NCI-H2227 treated with DMSO at 0.1 percent for 48 hours (cell line): Measurements from ENCODE around the gene BAZ2B.

ENCODE experiments used
- DNase-seq: peaks from one replicate; lab custom pipeline; 2025; lab: John Stamatoyannopoulos, UW

Gene BAZ2B

DNA sequence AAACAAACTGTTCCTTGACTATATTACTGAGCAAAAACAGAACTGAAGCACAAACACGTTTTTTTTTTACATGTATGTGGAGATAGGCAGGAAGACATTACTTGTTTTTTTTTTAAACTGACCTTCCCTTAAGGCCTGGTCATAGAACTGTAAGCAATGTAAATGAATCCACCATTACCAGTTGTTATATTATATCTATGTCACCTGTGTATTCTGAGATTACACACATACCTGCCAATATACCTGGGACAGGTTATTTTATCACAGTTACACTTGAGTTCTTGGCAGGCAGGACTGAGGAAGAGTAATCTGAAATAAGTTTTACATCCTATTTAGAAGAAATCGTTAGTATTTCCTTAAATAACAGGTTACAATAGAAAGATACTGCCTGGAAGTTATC, 155.3 kb downstream of the BAZ2B start:
- DNase-seq = no peak

DNA sequence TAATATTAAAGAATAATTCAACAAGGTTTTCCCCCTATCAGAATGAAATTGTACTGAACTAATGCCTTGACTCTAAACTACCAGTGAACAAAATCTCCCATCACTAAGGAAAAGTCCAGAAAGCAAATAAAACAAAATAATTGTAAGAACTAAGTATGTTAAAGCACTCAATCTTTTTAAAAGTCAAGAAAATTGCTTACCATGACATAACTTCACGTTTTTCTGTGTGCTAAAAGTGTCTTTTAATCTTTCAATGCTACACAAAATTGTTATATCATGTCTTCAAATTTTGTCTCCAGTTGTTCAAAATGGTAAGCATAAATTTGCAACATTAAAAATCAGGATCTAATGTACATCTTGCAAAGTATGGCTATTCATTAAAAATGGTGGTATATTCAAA, 156.1 kb downstream of the BAZ2B start:
- no peak for DNase-seq

DNA sequence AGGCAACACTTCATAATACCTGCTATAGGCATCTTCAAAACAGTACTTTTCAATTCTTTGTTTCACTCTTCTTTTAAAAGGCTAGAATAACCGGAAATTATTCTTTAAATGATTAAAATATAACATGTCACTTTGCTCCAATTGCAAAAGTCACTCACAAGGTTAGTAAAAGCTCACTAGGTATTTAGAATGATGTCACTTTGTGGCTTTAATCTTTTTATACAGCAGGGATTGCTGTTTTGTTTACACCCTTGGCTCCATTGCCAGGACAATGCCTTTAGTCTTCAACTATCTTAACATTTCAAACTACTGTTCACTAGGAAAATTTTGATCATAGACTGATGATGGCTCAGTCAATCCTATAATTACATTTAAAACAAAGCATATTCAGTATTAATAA, 157.1 kb downstream of the BAZ2B start:
- no peak for DNase-seq

DNA sequence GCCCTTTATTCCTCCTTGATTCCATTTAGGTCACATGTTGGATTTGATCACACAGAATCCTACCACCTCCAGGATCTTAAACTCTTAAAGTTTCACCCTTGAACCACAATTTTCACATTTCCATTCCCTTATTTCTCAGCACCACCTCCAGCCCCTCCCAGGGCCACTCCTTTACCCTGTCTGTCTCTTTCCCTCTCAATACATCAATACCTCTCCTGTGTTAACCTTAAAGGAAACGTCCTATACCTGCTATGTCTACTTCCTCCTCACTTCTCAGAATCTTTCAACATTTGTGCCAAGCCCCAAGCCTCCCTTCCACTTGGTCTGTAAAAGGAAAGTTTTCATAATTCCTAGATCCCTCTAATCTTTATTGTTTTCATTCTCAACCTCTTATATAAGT, 158.8 kb downstream of the BAZ2B start:
- no peak for DNase-seq

DNA sequence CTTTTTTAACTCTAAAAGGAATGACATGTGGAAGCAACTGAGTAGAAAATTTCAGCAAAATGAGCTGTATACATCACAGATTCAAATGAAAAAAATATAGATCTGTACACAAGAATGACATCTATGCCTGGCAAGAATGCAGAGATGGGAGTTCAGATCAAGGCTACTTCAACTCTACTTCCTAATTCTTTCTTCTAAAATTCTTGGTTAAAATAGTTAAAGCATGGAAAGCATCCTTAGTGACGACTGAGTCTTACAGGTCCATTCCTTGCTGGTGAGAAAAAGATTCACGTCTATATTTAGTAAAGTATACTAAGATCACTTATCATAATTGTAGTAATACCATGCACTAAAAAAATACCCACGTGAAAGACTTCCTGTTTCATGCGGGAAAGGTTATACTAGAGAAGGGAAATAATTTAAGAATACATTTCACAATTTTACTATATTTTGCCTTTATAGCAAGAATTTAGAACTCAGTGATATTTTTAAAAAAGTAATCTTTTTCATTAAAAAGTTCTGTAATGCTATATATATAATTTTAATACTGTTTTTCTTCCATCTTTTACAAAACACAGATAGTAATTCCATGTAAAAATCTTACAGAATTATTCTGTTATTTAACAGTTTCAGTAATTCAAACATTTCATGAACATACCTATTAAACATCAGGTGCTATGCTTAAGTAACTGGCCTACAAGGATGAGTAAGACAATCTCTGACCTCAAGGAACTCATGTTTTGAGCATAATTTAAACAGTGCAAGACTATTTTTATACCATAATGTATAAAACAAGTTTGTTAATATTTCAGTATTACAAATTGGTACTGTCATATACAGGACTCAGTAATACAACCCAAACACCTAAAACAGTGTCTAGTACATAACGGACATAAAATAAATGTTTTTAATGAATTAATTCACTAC, 159.6 kb downstream of the BAZ2B start:
- no peak for DNase-seq

DNA sequence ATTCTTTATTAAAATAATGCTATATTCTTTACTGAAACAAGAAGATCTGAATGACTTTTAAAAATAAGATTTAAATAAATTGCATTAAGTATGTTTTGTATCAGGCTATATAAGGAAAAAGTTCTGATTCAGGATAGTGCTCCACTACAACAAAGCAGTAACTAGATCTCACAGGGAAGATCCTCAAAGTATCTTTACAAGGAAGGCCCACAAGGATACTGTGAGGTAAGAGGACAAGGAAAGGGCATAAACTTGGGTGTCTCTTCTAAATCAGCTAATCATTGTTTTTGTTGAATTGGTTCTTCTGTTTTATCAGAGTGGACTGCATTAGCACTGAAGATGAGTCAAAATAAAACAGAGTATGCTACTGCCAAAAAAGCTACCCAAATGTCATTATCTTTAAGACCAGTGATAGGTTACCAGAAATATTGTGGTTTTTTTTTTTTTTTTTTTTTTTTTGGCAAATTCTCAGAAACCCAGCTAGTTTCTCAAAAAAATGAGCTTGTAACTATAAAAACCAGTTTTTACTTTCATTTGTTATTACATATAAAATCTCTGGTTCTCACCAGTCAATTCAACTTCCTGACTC, 160.9 kb downstream of the BAZ2B start:
- no peak for DNase-seq

DNA sequence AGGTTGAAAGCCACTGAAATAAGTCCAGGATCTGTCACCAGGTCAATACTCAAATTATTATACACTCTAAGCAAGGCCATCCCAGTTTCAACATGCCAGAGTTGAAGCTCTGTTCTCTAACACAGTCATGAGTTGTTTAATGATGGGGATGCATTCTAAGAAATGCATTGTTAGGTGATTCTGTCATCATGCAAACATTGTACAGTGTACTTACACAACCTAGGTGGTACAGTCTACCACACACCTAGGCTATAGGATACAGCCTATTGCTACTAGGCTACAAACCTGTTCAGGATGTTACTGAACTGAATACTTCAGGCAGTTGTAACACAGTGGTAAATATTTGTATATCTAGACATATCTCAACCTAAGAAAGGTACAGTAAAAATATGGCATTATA, 162.2 kb downstream of the BAZ2B start:
- DNase-seq = no peak

DNA sequence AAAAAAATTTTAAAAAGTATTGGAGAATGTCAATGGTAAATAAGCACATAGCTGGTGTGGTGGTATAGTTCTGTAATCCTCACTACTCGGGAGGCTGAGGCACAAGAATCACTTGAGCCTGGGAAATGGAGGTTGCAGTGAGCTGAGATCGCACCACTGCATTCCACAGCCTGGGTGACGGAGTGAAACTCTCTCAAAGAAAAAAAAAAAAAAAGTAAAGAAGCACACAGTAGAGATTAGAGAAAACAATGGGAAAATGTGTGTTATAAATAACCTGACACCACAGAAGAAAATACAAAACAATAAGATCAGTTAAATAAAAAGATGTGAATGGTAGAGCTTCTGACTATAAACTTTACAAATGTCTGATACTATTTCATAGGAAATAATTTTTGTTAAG, 166.2 kb downstream of the BAZ2B start:
- no peak for DNase-seq

DNA sequence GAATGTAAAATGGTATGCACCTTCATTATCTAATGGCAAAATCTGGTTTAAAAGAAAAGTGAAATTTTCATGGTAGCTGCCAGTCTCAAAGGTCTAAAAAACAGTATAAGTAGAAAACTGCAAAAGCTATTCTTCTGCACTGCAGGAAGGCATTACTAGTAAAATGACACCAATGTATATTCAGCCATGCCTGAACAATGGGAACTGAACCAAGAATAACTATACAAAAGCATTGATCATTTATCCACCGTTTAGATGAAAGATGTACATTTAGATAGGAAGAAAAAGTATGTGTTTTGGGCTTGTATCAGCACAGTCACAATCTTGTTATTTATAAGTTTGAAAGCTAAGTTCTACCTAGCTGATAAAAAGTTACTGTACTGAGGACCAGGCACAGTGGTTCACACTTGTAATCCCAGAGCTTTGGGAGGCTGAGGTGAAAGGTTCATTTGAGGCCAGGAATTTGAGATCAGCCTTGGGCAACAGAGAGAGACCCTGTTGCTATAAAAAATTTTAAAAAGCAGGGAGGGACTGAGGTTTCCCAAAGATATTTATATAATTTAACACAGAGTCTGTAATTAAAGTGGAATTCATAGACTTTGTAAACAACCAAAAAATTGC, 166.7 kb downstream of the BAZ2B start:
- DNase-seq = no peak

DNA sequence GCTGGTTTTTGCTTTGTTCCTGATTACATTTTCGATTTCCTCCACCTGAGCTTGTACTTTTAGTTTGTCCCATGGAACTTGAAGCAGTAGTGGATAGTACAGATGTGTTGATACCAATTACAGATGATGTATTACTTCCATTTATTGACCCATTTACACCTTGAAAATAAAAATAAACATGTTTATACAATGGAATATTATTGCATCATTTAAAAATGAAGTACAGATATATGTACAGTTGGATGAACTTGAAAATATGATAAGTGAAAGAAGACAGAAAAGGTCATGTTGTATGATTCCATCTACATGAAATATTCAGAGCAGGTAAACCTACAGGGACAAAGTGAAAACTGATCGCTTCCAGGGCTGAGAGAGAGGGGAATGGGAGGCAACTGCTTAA, 169.5 kb downstream of the BAZ2B start:
- DNase-seq = no peak

DNA sequence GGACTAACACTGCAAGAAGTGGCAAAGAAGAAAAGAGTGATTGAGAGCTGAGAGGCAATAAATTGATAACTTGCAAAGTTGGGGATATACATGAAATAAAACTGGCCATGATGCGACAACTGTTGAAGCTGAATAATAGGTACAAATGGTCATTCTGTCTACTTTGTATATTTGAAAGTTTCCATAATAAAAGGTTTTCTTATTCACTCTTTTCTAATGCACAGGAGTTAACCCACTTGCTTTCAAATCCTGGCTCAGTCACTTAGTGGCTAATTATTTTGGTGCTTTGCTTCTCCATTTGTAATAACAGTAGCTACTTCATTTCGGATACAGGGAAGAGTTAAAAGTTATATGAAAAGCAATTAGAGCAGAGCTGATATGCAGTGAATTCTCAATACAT, 170.1 kb downstream of the BAZ2B start:
- DNase-seq = no peak

DNA sequence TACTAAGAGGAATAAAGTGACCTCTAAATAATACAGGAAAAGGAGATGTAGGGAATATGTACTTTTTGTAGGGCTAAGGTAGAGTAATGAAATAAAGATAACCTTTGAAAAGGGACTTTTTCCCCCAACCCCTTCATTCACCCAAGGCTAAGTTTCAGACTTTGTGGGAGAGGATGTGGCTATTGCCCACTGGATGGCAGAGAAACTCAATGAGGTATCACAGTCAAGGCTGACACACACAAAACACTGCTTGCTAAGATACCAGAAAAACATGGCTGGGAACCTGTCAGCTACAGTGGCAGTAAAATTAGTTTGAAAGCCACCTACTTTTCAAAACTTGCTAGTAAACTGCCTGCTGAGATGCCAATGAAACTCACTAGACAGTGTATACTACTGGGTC, 171.0 kb downstream of the BAZ2B start:
- DNase-seq = no peak

DNA sequence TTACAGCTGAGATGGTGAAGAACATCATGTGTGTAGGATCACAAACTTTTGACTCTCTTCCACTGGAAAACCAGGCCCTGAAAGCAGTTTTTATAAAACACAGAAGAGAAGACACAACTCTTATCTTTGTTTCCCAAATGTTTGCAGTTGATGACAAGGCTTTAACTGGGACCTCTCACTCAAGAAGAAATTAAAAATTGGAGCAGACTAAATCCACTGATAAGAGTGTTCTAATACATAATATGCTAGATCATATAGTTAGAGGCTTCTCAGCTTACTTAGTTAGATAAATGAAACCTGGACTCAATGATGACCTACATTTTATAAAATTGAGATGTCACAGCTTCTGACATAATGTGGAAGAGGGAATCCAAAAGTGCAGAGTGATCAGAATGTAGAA, 171.6 kb downstream of the BAZ2B start:
- no peak for DNase-seq

DNA sequence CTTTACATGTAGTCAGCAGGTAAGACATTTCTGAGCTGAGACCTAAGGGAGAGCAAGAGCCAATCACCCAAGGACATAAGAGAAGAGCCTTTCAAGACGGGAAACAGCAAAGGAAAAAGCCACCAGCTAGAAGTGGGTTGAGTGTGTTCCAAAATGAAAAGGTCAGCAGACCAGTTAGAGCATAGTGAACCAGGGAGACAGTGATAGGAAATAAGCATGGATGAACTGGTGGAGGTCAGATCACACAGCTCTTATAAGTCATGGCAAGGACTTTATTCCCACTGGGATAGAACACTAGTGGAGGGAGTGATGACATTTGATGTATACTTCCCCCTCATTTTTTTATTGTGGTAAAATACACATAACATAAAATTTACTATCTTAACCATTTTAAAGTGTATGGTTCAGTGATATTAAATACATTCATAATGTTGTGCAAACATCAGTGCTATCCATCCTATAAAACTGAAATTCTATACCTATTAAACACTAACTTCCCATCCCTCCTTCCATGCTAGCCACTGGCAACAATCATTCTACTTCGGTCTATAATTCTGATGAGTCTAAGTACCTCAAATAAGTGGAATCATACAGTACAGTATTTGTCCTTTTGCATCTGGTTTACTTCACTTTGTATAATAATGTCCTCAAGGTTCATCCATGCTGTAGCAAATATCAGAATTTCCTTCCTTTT, 174.0 kb downstream of the BAZ2B start:
- DNase-seq = no peak

DNA sequence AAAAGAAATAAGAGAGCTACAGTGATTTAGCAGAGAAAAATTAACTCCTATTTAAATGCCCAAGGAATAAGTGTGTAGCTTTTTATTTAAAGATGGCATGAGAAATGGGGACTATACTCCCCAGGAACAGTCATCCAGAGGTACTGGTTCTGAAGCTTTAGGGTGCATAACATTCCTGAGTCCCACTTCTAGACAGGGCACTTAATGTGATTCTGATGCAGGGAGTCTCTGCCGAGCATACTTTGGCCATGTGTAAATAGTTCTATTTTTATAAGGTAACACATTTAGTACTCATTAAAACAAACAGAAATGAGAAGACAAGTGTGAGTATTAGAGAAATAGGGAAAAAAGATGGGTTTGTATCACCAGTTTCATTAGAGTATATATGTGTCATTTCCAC, 175.2 kb downstream of the BAZ2B start:
- no peak for DNase-seq

DNA sequence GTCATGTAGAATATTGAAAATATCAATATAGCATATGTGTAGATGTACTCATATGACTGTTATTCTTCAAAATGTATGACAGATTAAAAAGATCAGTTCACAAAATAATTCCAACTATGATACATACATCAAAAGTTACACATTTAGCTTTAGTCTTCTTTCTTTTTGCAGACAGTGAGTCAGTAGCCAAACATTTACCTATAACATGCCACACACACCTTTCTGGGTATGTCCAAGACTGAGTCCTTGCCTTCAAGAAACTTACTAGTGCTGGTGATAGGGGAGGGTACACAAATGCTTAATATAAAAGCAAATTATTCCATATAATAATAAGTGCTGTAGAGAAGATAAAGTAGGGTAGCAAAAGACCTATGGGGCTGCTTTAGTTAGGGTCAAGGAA, 176.9 kb downstream of the BAZ2B start:
- DNase-seq = no peak

DNA sequence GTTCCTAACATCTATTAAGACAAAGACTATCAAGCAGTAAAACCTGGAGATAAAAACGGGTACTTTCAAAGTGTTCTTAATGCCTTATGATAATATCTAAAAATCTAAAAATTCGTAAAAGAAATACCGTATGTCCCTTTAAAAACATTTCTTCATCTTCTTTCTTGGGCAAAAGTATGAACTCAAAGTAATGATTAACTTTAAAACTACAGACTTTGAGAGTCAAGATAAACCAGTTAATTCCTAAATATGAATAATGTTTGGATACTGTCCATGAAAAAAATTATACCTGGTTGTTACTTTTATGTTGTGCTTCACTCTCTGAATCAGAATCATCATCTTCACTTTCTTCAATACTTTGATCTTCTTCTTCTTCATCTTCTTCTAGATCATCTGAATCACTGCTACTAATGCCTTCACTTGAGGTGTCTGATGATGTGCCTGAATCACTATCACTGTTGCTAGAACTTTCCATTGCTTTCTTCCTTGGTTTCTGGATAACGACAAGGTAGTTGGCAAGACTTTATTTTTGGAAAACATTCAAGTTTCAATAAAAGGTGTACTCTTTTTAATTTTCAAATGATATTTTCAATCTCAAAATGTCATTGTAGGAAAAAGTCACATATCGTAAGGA, 177.5 kb downstream of the BAZ2B start:
- no peak for DNase-seq

DNA sequence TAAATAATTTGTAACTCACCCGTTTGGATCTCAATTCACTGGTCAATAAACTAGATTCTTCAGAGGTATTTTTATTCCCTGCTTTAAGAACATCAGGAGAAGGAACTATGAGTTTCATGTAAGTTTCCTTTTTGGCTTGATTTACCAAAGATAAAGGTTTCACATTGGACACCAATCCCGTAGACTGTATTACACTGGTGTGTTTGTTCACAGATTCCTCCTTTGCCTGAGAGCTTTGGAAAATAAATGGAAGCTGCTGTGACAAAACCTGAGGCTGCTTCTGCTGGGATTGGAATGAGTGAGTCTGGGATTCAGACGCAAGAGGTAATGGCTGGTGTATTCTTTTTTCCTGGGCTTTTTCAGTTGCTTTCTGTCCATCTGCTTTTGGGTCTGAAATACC, 178.1 kb downstream of the BAZ2B start:
- no peak for DNase-seq

DNA sequence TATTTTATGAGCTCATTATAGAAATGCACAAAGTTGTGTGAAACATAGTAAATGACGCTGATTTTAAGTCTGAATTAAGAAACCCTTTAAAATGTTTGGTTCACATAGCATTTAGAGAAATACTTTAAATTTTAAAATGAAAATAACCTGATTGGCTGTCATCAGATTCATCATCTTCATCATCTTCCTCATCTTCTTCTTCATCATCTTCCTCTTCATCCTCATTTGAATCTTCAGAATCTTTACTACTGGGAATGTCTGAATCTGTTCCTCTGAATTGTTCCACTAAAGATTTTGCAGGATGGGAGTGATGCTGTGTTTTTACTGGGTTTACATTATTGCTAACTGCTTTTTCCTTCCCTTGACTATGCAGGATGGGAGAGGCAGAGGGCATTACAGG, 183.7 kb downstream of the BAZ2B start:
- DNase-seq = no peak

DNA sequence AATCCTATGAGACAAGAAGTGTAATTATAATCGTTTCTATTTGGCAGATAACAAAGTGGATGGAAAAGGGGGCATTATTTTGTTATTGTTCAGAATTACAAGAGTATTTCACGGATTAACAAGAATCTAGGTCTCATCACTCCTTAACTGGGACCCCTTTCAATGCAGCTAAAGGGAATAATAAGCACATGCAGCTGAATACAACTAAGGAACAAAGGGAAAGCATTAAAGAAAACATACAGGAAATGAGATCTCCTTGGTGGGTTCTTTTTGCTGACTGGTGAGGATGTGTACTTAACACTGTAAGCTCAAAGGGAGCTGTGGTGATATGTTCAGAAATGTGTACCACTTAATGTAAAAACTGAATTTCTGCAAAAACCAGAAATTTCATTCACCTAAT, 189.3 kb downstream of the BAZ2B start:
- DNase-seq = no peak

DNA sequence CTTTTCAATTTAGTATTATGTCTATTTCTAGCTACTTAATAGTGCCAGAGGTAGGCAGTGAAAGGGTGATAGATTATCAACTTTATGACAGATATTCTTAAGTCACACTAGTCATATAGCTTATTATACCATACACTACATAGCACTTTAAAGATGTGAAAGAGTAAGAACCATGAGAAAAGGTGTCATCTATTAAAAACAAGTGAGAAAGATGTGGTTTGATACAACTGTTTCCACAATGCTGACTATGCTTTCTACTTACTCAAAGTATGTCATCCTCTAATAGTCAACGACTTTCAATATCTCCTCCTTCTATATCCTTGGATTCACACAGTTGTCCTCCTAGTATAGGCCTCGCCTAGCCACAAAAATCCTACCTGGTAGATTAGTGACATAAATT, 196.9 kb downstream of the BAZ2B start:
- no peak for DNase-seq

DNA sequence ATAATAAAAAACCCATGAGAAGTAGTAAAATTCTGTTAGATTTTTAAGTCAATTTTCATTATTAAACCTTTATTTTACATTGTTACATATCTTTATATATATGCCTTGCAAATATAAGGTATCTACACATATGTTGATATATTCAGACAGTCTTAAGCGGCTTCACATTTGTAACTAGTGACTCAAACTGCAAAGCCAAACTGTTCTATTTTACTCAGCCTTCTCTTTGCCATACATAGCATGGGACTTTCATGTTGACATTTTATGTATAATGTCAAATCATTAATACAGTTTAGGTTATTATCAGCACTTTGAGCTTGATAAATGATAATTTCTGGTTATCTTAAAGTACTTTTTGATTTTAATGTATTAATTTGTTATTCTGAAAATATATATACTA, 204.9 kb downstream of the BAZ2B start:
- no peak for DNase-seq
